Keratinocyte (primary cell): Measurements from ENCODE around the gene ATP5F1E.

Experiments
- EZH2 ChIP-seq: IDR thresholded peaks from one replicate; pipeline ENCODE4 v1.6.1; 2012; ENCODE audit warnings: inconsistent platforms, mild to moderate bottlenecking, low read length, moderate library complexity
- TF ChIP-seq, protein P1 (sequence below), 3 experiments: IDR thresholded peaks in 1 of 3; conservative IDR thresholded peaks in 1 of 3; optimal IDR thresholded peaks in 1 of 3; 2 replicates in 2 of 3; 3 replicates in 1 of 3; pipeline versions ENCODE3 to v1.5.1; 2011; ENCODE audit warnings: low read length in 3 of 3, mild to moderate bottlenecking in 3 of 3, moderate library complexity in 2 of 3, control low read depth in 1 of 3, inconsistent platforms in 1 of 3; ENCODE audit not compliant: insufficient read depth in 2 of 3; ENCODE audit errors: extremely low read depth in 1 of 3

DNA sequence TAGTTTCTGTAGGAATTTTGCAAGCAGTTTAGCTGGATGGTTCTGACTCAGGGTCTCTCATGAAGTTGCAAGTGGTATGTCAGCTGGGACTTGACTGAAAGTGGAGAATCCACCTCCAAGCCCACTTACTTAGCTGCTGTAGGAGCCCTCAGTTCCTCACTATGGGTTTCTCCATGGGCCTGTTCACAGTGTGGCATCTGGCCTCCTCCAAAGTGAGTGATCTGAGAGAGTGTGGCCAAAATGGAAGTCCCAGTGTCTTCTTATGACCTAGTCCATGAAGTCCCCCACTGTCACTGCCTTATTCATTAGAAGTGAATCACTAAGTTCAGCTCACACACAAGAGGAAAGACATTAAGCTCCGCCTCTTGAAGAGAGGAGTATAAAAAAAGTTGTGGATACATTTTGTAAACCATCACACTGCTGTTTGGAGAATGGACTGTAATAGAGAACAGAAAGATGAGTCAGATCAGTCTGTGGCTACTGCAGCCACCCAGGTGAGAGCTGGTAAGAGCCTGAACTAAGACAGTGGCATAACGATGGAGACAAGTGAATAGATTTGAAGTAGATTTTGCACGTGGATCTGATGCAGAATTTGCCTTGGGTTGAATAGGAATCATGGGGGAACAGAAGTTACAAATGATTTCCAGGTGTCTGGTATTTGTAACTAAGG is 55.9 kb downstream of the ATP5F1E start:
- TF ChIP-seq EZH2: no peak
- TF ChIP-seq, protein P1, sequence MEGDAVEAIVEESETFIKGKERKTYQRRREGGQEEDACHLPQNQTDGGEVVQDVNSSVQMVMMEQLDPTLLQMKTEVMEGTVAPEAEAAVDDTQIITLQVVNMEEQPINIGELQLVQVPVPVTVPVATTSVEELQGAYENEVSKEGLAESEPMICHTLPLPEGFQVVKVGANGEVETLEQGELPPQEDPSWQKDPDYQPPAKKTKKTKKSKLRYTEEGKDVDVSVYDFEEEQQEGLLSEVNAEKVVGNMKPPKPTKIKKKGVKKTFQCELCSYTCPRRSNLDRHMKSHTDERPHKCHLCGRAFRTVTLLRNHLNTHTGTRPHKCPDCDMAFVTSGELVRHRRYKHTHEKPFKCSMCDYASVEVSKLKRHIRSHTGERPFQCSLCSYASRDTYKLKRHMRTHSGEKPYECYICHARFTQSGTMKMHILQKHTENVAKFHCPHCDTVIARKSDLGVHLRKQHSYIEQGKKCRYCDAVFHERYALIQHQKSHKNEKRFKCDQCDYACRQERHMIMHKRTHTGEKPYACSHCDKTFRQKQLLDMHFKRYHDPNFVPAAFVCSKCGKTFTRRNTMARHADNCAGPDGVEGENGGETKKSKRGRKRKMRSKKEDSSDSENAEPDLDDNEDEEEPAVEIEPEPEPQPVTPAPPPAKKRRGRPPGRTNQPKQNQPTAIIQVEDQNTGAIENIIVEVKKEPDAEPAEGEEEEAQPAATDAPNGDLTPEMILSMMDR (optimal IDR thresholded peaks at IDR 0.05 in 1 of 3, IDR thresholded peaks at IDR 0.05 in 1 of 3, conservative IDR thresholded peaks at IDR 0.05 in 1 of 3; ENCODE audit: extremely low read depth in 1 of 3, insufficient read depth in 2 of 3, low read length in 3 of 3): no peak
